Kidney (tissue), 14 donors: ENCODE results near the gene ADGRV1. TPM values are rescaled to one million over a fixed set of nuclear protein-coding genes. Genes with fewer than 3 reads are reported as not detected.
A peak's percentile ranks its signal among the peaks of the same experiment; 100 is the strongest.

Experiments
- DNase-seq, 5 donors: peaks; one replicate each; pipeline ENCODE4 v3.0.0-alpha.2; 2013 to 2020
- FAIRE-seq: peaks from 2 replicates; lab custom pipeline; 2012; peaks lifted over from hg19 to GRCh38; lab: Jason Lieb, UNC
- H3K27ac ChIP-seq, 2 donors: one replicate each; pipeline ENCODE4 v1.7.0; 2013; ENCODE audit warnings: low read depth in 2 of 2, low read length in 2 of 2, inconsistent platforms in 1 of 2
- H3K27me3 ChIP-seq: one replicate; pipeline ENCODE4 v1.7.1; 2013; ENCODE audit warnings: low read length, inconsistent platforms; ENCODE audit not compliant: control insufficient read depth, insufficient read depth
- H3K36me3 ChIP-seq, 3 donors: one replicate each; pipeline versions ENCODE4 v1.7.0 to v1.7.1; 2013; ENCODE audit warnings: low read length in 3 of 3, control low read depth in 1 of 3, inconsistent platforms in 1 of 3; ENCODE audit not compliant: insufficient read depth in 3 of 3, control insufficient read depth in 2 of 3
- H3K4me1 ChIP-seq, 3 donors: one replicate each; pipeline versions ENCODE4 v1.7.0 to v1.7.1; 2013; ENCODE audit warnings: low read length in 3 of 3, inconsistent platforms in 1 of 3, low read depth in 1 of 3; ENCODE audit not compliant: control insufficient read depth in 2 of 3, insufficient read depth in 2 of 3
- H3K4me3 ChIP-seq, 3 donors: one replicate each; pipeline versions ENCODE4 v1.7.0 to v1.8.1; 2013; ENCODE audit warnings: low read length in 3 of 3, control low read depth in 1 of 3, inconsistent platforms in 1 of 3
- H3K9ac ChIP-seq, 3 donors: one replicate each; pipeline versions ENCODE4 v1.7.0 to v1.7.1; 2013; ENCODE audit warnings: low read length in 3 of 3, control low read depth in 1 of 3, inconsistent platforms in 1 of 3
- H3K9me3 ChIP-seq, 3 donors: one replicate each; pipeline versions ENCODE4 v1.7.0 to v1.7.1; 2013; ENCODE audit warnings: low read length in 3 of 3, control low read depth in 1 of 3, inconsistent platforms in 1 of 3; ENCODE audit not compliant: control insufficient read depth in 2 of 3, insufficient read depth in 1 of 3
- CTCF ChIP-seq: IDR thresholded peaks from 3 replicates; pipeline ENCODE4 v1.5.1; 2012; ENCODE audit warnings: mild to moderate bottlenecking, moderate library complexity, borderline replicate concordance; ENCODE audit not compliant: insufficient read depth; ENCODE audit errors: extremely low read depth
- intact Hi-C: fragments of 100-400 bp; cut with DNase I; formaldehyde crosslinking; loops from one replicate; pipeline ENCODE4 v1.11.1; 2022
- polyA plus RNA-seq: library from polyadenylated mRNA; stranded (reverse); fragments of 350-450 nt; fragmentation: Illumina TruSeq; extraction: RNeasy Lipid Tissue Mini Kit (QIAGEN cat#74804); gene quantifications from one replicate; pipeline ENCODE4 v1.2.3, GENCODE V29; 2014; ENCODE audit warnings: low read depth, low replicate concordance; ENCODE audit not compliant: insufficient read depth
- total RNA-seq: library from RNA; stranded (reverse); fragmentation: NEBNext Ultra II Directional; extraction: Animal tissue kit (Norgen Biotek cat#: 25700); gene quantifications from one replicate; pipeline ENCODE4 v1.2.1, GENCODE V29; 2021
- donor health status: control.
- donor health status: control.
- donor health status: control.
- donor health status: control.
- donor health status: control.
- donor health status: DM: yes; HTN: yes; CAD: no.
- donor health status: Normal renal cell carcinoma (clear cell type).

Gene ADGRV1
- total and polyA plus RNA-seq, 2 donors from 2014 or later, result 7.0 to 7.3 TPM

GRCh38 chr5:90949469-90950358, 391.1 kb downstream of the ADGRV1 start:
- FAIRE-seq (no peak), DNase-seq (peak in 1 of 5 donors; percentile 34)
- no peak for TF ChIP-seq CTCF
- no peaks in the 10 kb centered on the region for H3K27me3 ChIP-seq
- no peaks in the 10 kb centered on the region for H3K4me1 ChIP-seq
- H3K9me3 ChIP-seq, result no peaks in the 10 kb centered on the region
- no peak overlapping the region for H3K4me3 ChIP-seq
- H3K27ac ChIP-seq, result no peak overlapping the region
- H3K36me3 ChIP-seq, result no peaks in the 10 kb centered on the region
- no peak overlapping the region for H3K9ac ChIP-seq
- intact Hi-C loops, result no loop called here

GRCh38 chr5:90955001-90955635, 396.5 kb downstream of the ADGRV1 start:
- no peak for TF ChIP-seq CTCF
- H3K9ac ChIP-seq, result no peak overlapping the region
- no peak overlapping the region for H3K4me3 ChIP-seq
- DNase-seq (no peak), FAIRE-seq (no peak)
- intact Hi-C loops, result no loop called here
- no peaks in the 10 kb centered on the region for H3K27me3 ChIP-seq
- H3K9me3 ChIP-seq, result no peaks in the 10 kb centered on the region
- no peak overlapping the region for H3K27ac ChIP-seq
- no peaks in the 10 kb centered on the region for H3K36me3 ChIP-seq
- no peaks in the 10 kb centered on the region for H3K4me1 ChIP-seq

GRCh38 chr5:90956511-90957097, 398.0 kb downstream of the ADGRV1 start:
- H3K36me3 ChIP-seq, result no peaks in the 10 kb centered on the region
- H3K4me1 ChIP-seq, result no peaks in the 10 kb centered on the region
- no peak overlapping the region for H3K4me3 ChIP-seq
- FAIRE-seq (no peak), DNase-seq (no peak)
- intact Hi-C loops, result no loop called here
- TF ChIP-seq CTCF, result no peak
- H3K27ac ChIP-seq, result no peak overlapping the region
- no peaks in the 10 kb centered on the region for H3K9me3 ChIP-seq
- no peaks in the 10 kb centered on the region for H3K27me3 ChIP-seq
- no peak overlapping the region for H3K9ac ChIP-seq
